GM06990 (cell line): ENCODE results near the gene GIMAP8.

Source experiments
- DNase-seq: peaks from one replicate; pipeline ENCODE4 v3.0.0-alpha.2; 2011; ENCODE audit not compliant: insufficient read length; ENCODE audit errors: extremely low read depth
- H3K27me3 ChIP-seq: replicated peaks from 2 replicates; pipeline ENCODE4 v1.6.0; 2011; ENCODE audit warnings: low read length; ENCODE audit not compliant: control insufficient read depth, insufficient read depth
- H3K36me3 ChIP-seq: 2 replicates; pipeline ENCODE4 v1.5.1; 2011; ENCODE audit warnings: low read length; ENCODE audit not compliant: control insufficient read depth, insufficient read depth
- H3K4me3 ChIP-seq: replicated peaks from 2 replicates; pipeline ENCODE4 v1.5.1; 2011; ENCODE audit warnings: low read depth, mild to moderate bottlenecking, control low read depth, low read length
- CTCF ChIP-seq: IDR thresholded peaks from 2 replicates; pipeline ENCODE4 v1.5.1; 2011; ENCODE audit warnings: low read length, control low read depth, mild to moderate bottlenecking, inconsistent platforms; ENCODE audit not compliant: insufficient read depth, poor library complexity, severe bottlenecking

The GIMAP8 gene

GRCh38 chr7:150406567-150407421 is 43.6 kb upstream of the GIMAP8 start:
- TF ChIP-seq CTCF = no peak
- Histone ChIP-seq H3K36me3 (peaks cover 2% of the 10 kb centered on the region), H3K27me3 (no peaks in the 10 kb centered on the region), H3K4me3 (peak overlapping the region; percentile 74)
- peak; percentile 74 for DNase-seq

- H3K4me3 ChIP-seq = no peak overlapping the region
- no peak for DNase-seq
- no peak for TF ChIP-seq CTCF
- peaks cover 2% of the 10 kb centered on the region for H3K36me3 ChIP-seq
- no peaks in the 10 kb centered on the region for H3K27me3 ChIP-seq
Measured at GRCh38 chr7:150407588-150408392, 42.6 kb upstream of the GIMAP8 start.

GRCh38 chr7:150408393-150409299 is 41.8 kb upstream of the GIMAP8 start:
- peak; percentile 75 for DNase-seq
- no peak overlapping the region for H3K4me3 ChIP-seq
- no peaks in the 10 kb centered on the region for H3K27me3 ChIP-seq
- no peak for TF ChIP-seq CTCF
- H3K36me3 ChIP-seq = peaks cover 2% of the 10 kb centered on the region

GRCh38 chr7:150409300-150410030 is 41.0 kb upstream of the GIMAP8 start:
- H3K4me3 ChIP-seq = no peak overlapping the region
- peaks cover 2% of the 10 kb centered on the region for H3K36me3 ChIP-seq
- H3K27me3 ChIP-seq = no peaks in the 10 kb centered on the region
- no peak for TF ChIP-seq CTCF
- no peak for DNase-seq

- no peak for TF ChIP-seq CTCF
- DNase-seq = no peak
Measured at GRCh38 chr7:150410131-150410530, 40.3 kb upstream of the GIMAP8 start.

More at GRCh38 chr7:150410131-150410530, 40.3 kb upstream of the GIMAP8 start:
- Histone ChIP-seq H3K36me3 (peaks cover 2% of the 10 kb centered on the region), H3K27me3 (no peaks in the 10 kb centered on the region), H3K4me3 (no peak overlapping the region)
